K562 (cell line): ENCODE data around the gene ALKBH8. TPM values are rescaled to one million over a fixed set of nuclear protein-coding genes. Genes with fewer than 3 reads are reported as not detected.
"Not testable (repeated sequence)": the region's sequence is repeated elsewhere in the genome, so short reads cannot be mapped to it uniquely, and the experiment has no call there.

ENCODE experiments used
- ATAC-seq: fragments of 200-7000 bp; cut with Tn5 transposase; 3 replicates; pipeline ENCODE4 v1.9.1; 2020; ENCODE audit warnings: moderate library complexity
- BruUV-seq: library from RNA; stranded (reverse); fragments of 400-500 nt; replicated peaks from 2 replicates; lab custom pipeline; 2021; lab: Mats Ljungman, UMichigan
- CTCF ChIA-PET: fragments of 300-600 bp; formaldehyde crosslinking; extraction: SDS; loops from one replicate; lab custom pipeline; 2021; ENCODE audit warnings: low intra/inter-chr PET ratio; lab: Yijun Ruan, JAX
- POLR2A ChIA-PET: fragments of 300-600, 350-650 bp; sonication (Branson Sonifier 250); formaldehyde crosslinking; extraction: SDS; loops from one replicate; lab custom pipeline; 2021; ENCODE audit warnings: antibody characterized with exemption, inconsistent platforms; lab: Yijun Ruan, JAX
- DNase-seq, 4 experiments: peaks; one replicate each; pipeline versions ENCODE4 v3.0.0 to v3.0.0-alpha.2; 2011 to 2018; ENCODE audit warnings: low spot score in 3 of 4, mixed read lengths in 3 of 4; ENCODE audit errors: extremely low read depth in 1 of 4
- FAIRE-seq: peaks from 2 replicates; lab custom pipeline; 2011; peaks lifted over from hg19 to GRCh38; lab: Jason Lieb, UNC
- H2AFZ ChIP-seq: 2 replicates; pipeline ENCODE4 v1.6.0; 2011; ENCODE audit warnings: low read depth, low read length, control low read depth, inconsistent platforms
- H3K27ac ChIP-seq: fragments of 200-600 bp; 3 replicates; pipeline ENCODE4 v1.8.0; 2011; ENCODE audit warnings: low read depth, mild to moderate bottlenecking, control low read depth, inconsistent platforms, low read length, moderate library complexity, mixed read lengths; ENCODE audit errors: extremely low read depth
- H3K27me3 ChIP-seq, 2 experiments: fragments of 300-600 bp in 1 of 2; 2 replicates in 1 of 2; 3 replicates in 1 of 2; pipeline versions ENCODE4 v1.6.0 to v1.8.0; 2011; ENCODE audit warnings: inconsistent platforms in 2 of 2, low read length in 2 of 2, mild to moderate bottlenecking in 1 of 2, mixed read lengths in 1 of 2, moderate library complexity in 1 of 2; ENCODE audit not compliant: control insufficient read depth in 2 of 2, insufficient read depth in 2 of 2
- H3K36me3 ChIP-seq: fragments of 300-600 bp; 3 replicates; pipeline ENCODE4 v1.8.0; 2011; ENCODE audit warnings: mild to moderate bottlenecking, low read length, inconsistent platforms; ENCODE audit not compliant: control insufficient read depth, insufficient read depth
- H3K4me1 ChIP-seq, 2 experiments: fragments of 200-600 bp in 1 of 2; replicated peaks in 1 of 2; 2 replicates in 1 of 2; 3 replicates in 1 of 2; pipeline versions ENCODE4 v1.5.1 to v1.8.0; 2011; ENCODE audit warnings: inconsistent platforms in 2 of 2, low read length in 2 of 2, mild to moderate bottlenecking in 1 of 2, mixed read lengths in 1 of 2, moderate library complexity in 1 of 2; ENCODE audit not compliant: control insufficient read depth in 2 of 2, insufficient read depth in 2 of 2
- H3K4me2 ChIP-seq: 2 replicates; pipeline ENCODE4 v1.6.1; 2011; ENCODE audit warnings: low read length, control low read depth, inconsistent platforms, mixed read lengths; ENCODE audit not compliant: insufficient read depth
- H3K4me3 ChIP-seq: fragments of 200-600 bp; sonication (generic), shearing (Covaris generic); 2 replicates; pipeline ENCODE4 v1.5.1; 2016; ENCODE audit warnings: control low read depth, inconsistent platforms
- H3K79me2 ChIP-seq: fragments of 200-600 bp; 3 replicates; pipeline ENCODE4 v1.8.0; 2011; ENCODE audit warnings: low read length, inconsistent platforms; ENCODE audit not compliant: control insufficient read depth, insufficient read depth
- H3K9ac ChIP-seq, 2 experiments: 2 replicates each; pipeline versions ENCODE4 v1.6.0 to v1.6.1; 2011; ENCODE audit warnings: low read depth in 2 of 2, low read length in 2 of 2, control low read depth in 1 of 2, inconsistent platforms in 1 of 2, mild to moderate bottlenecking in 1 of 2, mixed read lengths in 1 of 2; ENCODE audit not compliant: insufficient read depth in 1 of 2
- H3K9me1 ChIP-seq: one replicate; pipeline ENCODE4 v1.6.0; 2011; ENCODE audit warnings: inconsistent platforms, mild to moderate bottlenecking, low read length, moderate library complexity; ENCODE audit not compliant: control insufficient read depth, insufficient read depth
- H3K9me3 ChIP-seq: replicated peaks from 2 replicates; pipeline ENCODE4 v1.5.1; 2011; ENCODE audit warnings: low read depth, low read length, inconsistent platforms; ENCODE audit not compliant: control insufficient read depth, insufficient read depth
- H4K20me1 ChIP-seq: replicated peaks from 2 replicates; pipeline ENCODE4 v1.6.1; 2011; ENCODE audit warnings: low read length, inconsistent platforms, mixed read lengths; ENCODE audit not compliant: control insufficient read depth, insufficient read depth
- HOMEZ ChIP-seq: fragments of 250-450 bp; sonication (Bioruptor Pico); IDR thresholded peaks from 2 replicates; pipeline ENCODE4 v1.4.0; 2020; ENCODE audit warnings: mild to moderate bottlenecking, moderate library complexity
- PBX2 ChIP-seq, 2 experiments: IDR thresholded peaks in 1 of 2; conservative IDR thresholded peaks in 1 of 2; 2 replicates each; pipeline ENCODE4 v1.6.1; 2016; ENCODE audit warnings: low read depth in 2 of 2, mild to moderate bottlenecking in 1 of 2, missing compliant biosample characterization in 1 of 2, missing genetic modification characterization in 1 of 2, moderate library complexity in 1 of 2
- PRDM10 ChIP-seq: fragments of 450-650 bp; IDR thresholded peaks from 2 replicates; pipeline ENCODE4 v1.6.1; 2018; ENCODE audit not compliant: partially characterized antibody
- XRCC5 ChIP-seq: fragments of 200-400 bp; formaldehyde crosslinking; IDR thresholded peaks from 2 replicates; pipeline ENCODE4 v1.6.1; 2017; ENCODE audit warnings: low read depth, mild to moderate bottlenecking, low read length
- WGBS: fragments of 100-300 bp; shearing (Covaris generic); methylation state at CpG from one replicate; pipeline ENCODE4 v1.1.6; 2016; ENCODE audit warnings: low coverage, mixed read lengths; ENCODE audit not compliant: insufficient coverage; ENCODE audit errors: missing lambda C conversion rate; 5-methylcytosine and 5-hydroxymethylcytosine counted together
- in situ Hi-C: fragments of 300-500 bp; cut with MboI; formaldehyde crosslinking; loops from 4 replicates; pipeline ENCODE4 v1.15.0; 2018; ENCODE audit warnings: inconsistent platforms, mixed read lengths
- intact Hi-C: fragments of 100-400 bp; cut with micrococcal nuclease; formaldehyde crosslinking; loops from 2 replicates; pipeline ENCODE4 v1.14.2; 2022
- polyA plus RNA-seq, 8 experiments: library from polyadenylated mRNA; depleted of rRNA in 4 of 8; stranded (reverse) in 5 of 8; unstranded in 3 of 8; fragments of >200 nt; fragmentation: Nextera tagmentation in 2 of 8; fragmentation: Illumina TruSeq in 1 of 8; extraction: Ambion mirVana in 2 of 8; extraction: Trizol in 1 of 8; gene quantifications; 2 replicates each; pipeline versions ENCODE4 v1.2.1 to v1.2.3, GENCODE V29; 2011 to 2014; ENCODE audit warnings: inconsistent platforms in 1 of 8, missing spikeins in 1 of 8
- total RNA-seq, 7 experiments: library from RNA; depleted of rRNA in 6 of 7; stranded (reverse); fragments of >200 nt in 6 of 7; fragmentation: Illumina TruSeq in 2 of 7; extraction: Trizol in 2 of 7; gene quantifications; 2 replicates each; pipeline versions ENCODE4 v1.2.1 to v1.2.3, GENCODE V29; 2011 to 2021; ENCODE audit warnings: low replicate concordance in 1 of 7

ALKBH8 gene
- total and polyA plus RNA-seq, 9 of the 15 experiments (the other 6 are each of a cell fraction or from before 2014, with no cell fraction given) = 4.3 to 14.4 (median 9.1) TPM

GRCh38 chr11:107467696-107468095 lies 97.8 kb downstream of the ALKBH8 start (continued):
- TF ChIP-seq PBX2 (CRISPR knock-in tag; IDR thresholded peaks at IDR 0.05; ENCODE audit: low read depth) (no peak), PBX2 (tag; conservative IDR thresholded peaks at IDR 0.05; ENCODE audit: low read depth) (no peak), XRCC5 (no peak), HOMEZ (CRISPR knock-in tag) (no peak)

GRCh38 chr11:107466275-107466866 lies 99.2 kb downstream of the ALKBH8 start:
- BruUV-seq, H3K27ac ChIP-seq, intact Hi-C loops, CTCF ChIA-PET, H3K27me3 ChIP-seq, H3K9me1 ChIP-seq, H3K79me2 ChIP-seq, H4K20me1 ChIP-seq, H3K4me2 ChIP-seq, H3K36me3 ChIP-seq, in situ Hi-C loops, H3K9me3 ChIP-seq, H3K9ac ChIP-seq, H3K4me1 ChIP-seq, H3K4me3 ChIP-seq, DNase-seq, FAIRE-seq: not testable (repeated sequence)
- TF ChIP-seq PRDM10 = peak; percentile 42
- 0% methylated on average over 10 of the region's 10 CpGs for WGBS
- ATAC-seq = peak; percentile 76
- H2AFZ ChIP-seq = peak overlapping the region; percentile 63; the same call in 1 of the 2 replicates
- POLR2A ChIA-PET = interaction anchor here (1.4 to 2.0 kb wide), 2 partner anchors 9 to 21 kb away, joined by 4 to 10 read pairs; partner anchors contain the start of gene CWF19L2
